T-cell (primary cell): ENCODE measurements around the gene POLR2A. TPM values are rescaled to one million over a fixed set of nuclear protein-coding genes. Genes with fewer than 3 reads are reported as not detected.

Experiments used
- ATAC-seq, 4 experiments: fragments of 200-7000 bp in 3 of 4; fragments of 150-1000 bp in 1 of 4; cut with Tn5 transposase; replicated peaks in 1 of 4; 1 replicate in 3 of 4; 2 replicates in 1 of 4; pipeline ENCODE4 v1.10.0; 2021; ENCODE audit warnings: moderate library complexity in 3 of 4, mild to moderate bottlenecking in 2 of 4, moderate number of reproducible peaks in 1 of 4
- CTCF ChIA-PET, 2 donors: fragments of 300-600 bp; sonication (Branson Sonifier 250); formaldehyde crosslinking; loops; one replicate each; lab custom pipeline; 2022; ENCODE audit warnings: antibody characterized with exemption in 2 of 2; lab: Charles Lee
- POLR2A ChIA-PET, 2 donors: fragments of 300-600 bp; sonication (Branson Sonifier 250); formaldehyde crosslinking; loops; one replicate each; lab custom pipeline; 2022; ENCODE audit warnings: antibody characterized with exemption in 2 of 2; lab: Charles Lee
- DNase-seq, 35 experiments: peaks; one replicate each; pipeline versions ENCODE4 v3.0.0 to v3.0.0-alpha.2; 2013 to 2023
- H3K27ac ChIP-seq: one replicate; pipeline ENCODE4 v1.5.1; 2013; ENCODE audit warnings: low read length
- H3K27me3 ChIP-seq, 2 experiments: replicated peaks in 1 of 2; 1 replicate in 1 of 2; 2 replicates in 1 of 2; pipeline versions ENCODE4 v1.6.1 to v1.7.0; 2013; ENCODE audit warnings: low read length in 1 of 2, mixed read lengths in 1 of 2; ENCODE audit not compliant: control insufficient read depth in 2 of 2, insufficient read depth in 2 of 2; ENCODE audit errors: extremely low read depth in 1 of 2
- H3K36me3 ChIP-seq, 2 donors: 1 replicate in 1 of 2; 2 replicates in 1 of 2; pipeline versions ENCODE4 v1.6.1 to v1.7.0; 2013; ENCODE audit warnings: low read length in 1 of 2; ENCODE audit not compliant: control insufficient read depth in 2 of 2, insufficient read depth in 1 of 2; ENCODE audit errors: extremely low read depth in 1 of 2
- H3K4me1 ChIP-seq, 2 experiments: 1 replicate in 1 of 2; 2 replicates in 1 of 2; pipeline versions ENCODE4 v1.6.1 to v1.7.0; 2013; ENCODE audit warnings: low read length in 2 of 2, mixed read lengths in 1 of 2; ENCODE audit not compliant: insufficient read depth in 2 of 2, control insufficient read depth in 1 of 2; ENCODE audit errors: extremely low read depth in 1 of 2
- H3K4me3 ChIP-seq, 2 donors: 1 replicate in 1 of 2; 2 replicates in 1 of 2; pipeline versions ENCODE4 v1.5.1 to v1.7.0; 2013; ENCODE audit warnings: mild to moderate bottlenecking in 2 of 2, low read length in 1 of 2, moderate library complexity in 1 of 2; ENCODE audit not compliant: control insufficient read depth in 1 of 2; ENCODE audit errors: extremely low read depth in 1 of 2
- H3K9me3 ChIP-seq: 2 replicates; pipeline ENCODE4 v1.7.0; 2013
- H3K27ac Mint-ChIP-seq, 2 donors: one replicate each; pipeline ENCODE4 v1.8.0; 2020 to 2021; ENCODE audit warnings: mild to moderate bottlenecking in 2 of 2, mixed read lengths in 2 of 2
- H3K27me3 Mint-ChIP-seq, 2 donors: one replicate each; pipeline ENCODE4 v1.8.0; 2021 to 2022; ENCODE audit warnings: mixed read lengths in 2 of 2
- H3K36me3 Mint-ChIP-seq: one replicate; pipeline ENCODE4 v1.8.0; 2021; ENCODE audit warnings: mixed read lengths
- H3K4me1 Mint-ChIP-seq, 3 donors: one replicate each; pipeline ENCODE4 v1.8.0; 2020 to 2022; ENCODE audit warnings: mixed read lengths in 3 of 3, mild to moderate bottlenecking in 1 of 3
- H3K4me3 Mint-ChIP-seq, 3 donors: one replicate each; pipeline ENCODE4 v1.8.0; 2020 to 2022; ENCODE audit warnings: mild to moderate bottlenecking in 3 of 3, mixed read lengths in 3 of 3, moderate library complexity in 3 of 3
- H3K9me3 Mint-ChIP-seq, 3 donors: one replicate each; pipeline ENCODE4 v1.8.0; 2020 to 2022; ENCODE audit warnings: mixed read lengths in 3 of 3
- WGBS: methylation state at CpG from one replicate; pipeline ENCODE4 v1.1.5; 2013; ENCODE audit warnings: missing lambda C conversion rate; ENCODE audit not compliant: insufficient coverage; 5-methylcytosine and 5-hydroxymethylcytosine counted together
- total RNA-seq, 35 experiments: library from RNA in 6 of 35; stranded (reverse) in 6 of 35; fragments of 120-200 nt in 1 of 35; gene quantifications; one replicate each; pipeline versions ENCODE4 v1.2.1 to v1.2.4 and lab custom pipeline; 2013 to 2026

Gene POLR2A
- total RNA-seq, 5 donors from 2014 or later (not counting 1 experiment from before 2014, with no cell fraction given), result 198 to 444 (median 212) TPM

- Mint-ChIP-seq H3K27ac (peak overlapping the region; percentile 89 to 96), H3K36me3 (no peaks in the 10 kb centered on the region), H3K4me1 (peaks cover 59 to 78% (median 76%) of the 10 kb centered on the region in 3 donors), H3K4me3 (peak overlapping the region; percentile 3 to 96 (median 92)), H3K9me3 (no peaks in the 10 kb centered on the region), H3K27me3 (no peaks in the 10 kb centered on the region)
- peaks cover 22 to 75% of the 10 kb centered on the region in 2 experiments for H3K4me1 ChIP-seq
- no peaks in the 10 kb centered on the region for H3K27me3 ChIP-seq
- peak overlapping the region in 1 of 2 donors; percentile 17 for H3K4me3 ChIP-seq
- DNase-seq (no peak), ATAC-seq (no peak)
- POLR2A ChIA-PET, result interaction anchor here (0.6 to 1.1 kb wide), 3 partner anchors 9 to 92 kb away, joined by 3 read pairs; no protein-coding TSS in a partner anchor
- peaks cover 0 to 3% of the 10 kb centered on the region in 2 donors for H3K36me3 ChIP-seq
- no peaks in the 10 kb centered on the region for H3K9me3 ChIP-seq
- CTCF ChIA-PET, result interaction anchor here in 1 of 2 donors (0.9 kb wide), 1 partner anchor 21 kb away, joined by 4 read pairs; no protein-coding TSS in a partner anchor
- peak overlapping the region; percentile 88 for H3K27ac ChIP-seq
- WGBS, result 29% methylated on average over 2 of the region's 3 CpGs
These were observed 7.7 kb upstream of the POLR2A start for GRCh38 chr17:7476494-7476893.

- H3K4me3 ChIP-seq, result peak overlapping the region in 1 of 2 donors; percentile 81
- H3K4me3 Mint-ChIP-seq, result peak overlapping the region; percentile 92 to 96 (median 95)
- no peaks in the 10 kb centered on the region for H3K36me3 Mint-ChIP-seq
- ATAC-seq (no peak), DNase-seq (no peak)
- H3K27ac ChIP-seq, result peak overlapping the region; percentile 88
- H3K9me3 ChIP-seq, result no peaks in the 10 kb centered on the region
- peaks cover 59 to 78% (median 76%) of the 10 kb centered on the region in 3 donors for H3K4me1 Mint-ChIP-seq
- H3K36me3 ChIP-seq, result peaks cover 0 to 3% of the 10 kb centered on the region in 2 donors
- ChIA-PET CTCF (no interaction called here), POLR2A (interaction anchor here (0.5 to 1.1 kb wide), 3 partner anchors 8 to 99 kb away, joined by 3 to 6 read pairs (median 4); no protein-coding TSS in a partner anchor)
- peak overlapping the region; percentile 89 to 96 for H3K27ac Mint-ChIP-seq
- no peaks in the 10 kb centered on the region for H3K9me3 Mint-ChIP-seq
- H3K27me3 ChIP-seq, result no peaks in the 10 kb centered on the region
- peaks cover 18 to 76% of the 10 kb centered on the region in 2 experiments for H3K4me1 ChIP-seq
- H3K27me3 Mint-ChIP-seq, result no peaks in the 10 kb centered on the region
- 94% methylated on average over 5 of the region's 5 CpGs for WGBS
These were observed 7.2 kb upstream of the POLR2A start for GRCh38 chr17:7476951-7477350.

- Mint-ChIP-seq H3K36me3 (no peaks in the 10 kb centered on the region), H3K4me3 (peak overlapping the region; percentile 92 to 96 (median 95)), H3K4me1 (peaks cover 60 to 78% (median 75%) of the 10 kb centered on the region in 3 donors), H3K27me3 (no peaks in the 10 kb centered on the region), H3K27ac (peak overlapping the region; percentile 89 to 96), H3K9me3 (no peaks in the 10 kb centered on the region)
- ATAC-seq (peak in 1 of 4 experiments; percentile 40), DNase-seq (peak in 29 of 35 experiments; percentile 24 to 72 (median 43))
- peak overlapping the region; percentile 67 to 81 for H3K4me3 ChIP-seq
- peaks cover 17 to 75% of the 10 kb centered on the region in 2 experiments for H3K4me1 ChIP-seq
- no peaks in the 10 kb centered on the region for H3K27me3 ChIP-seq
- POLR2A ChIA-PET, result interaction anchor here (0.5 to 1.1 kb wide), 4 partner anchors 8 to 345 kb away, joined by 3 to 6 read pairs (median 4); no protein-coding TSS in a partner anchor
- WGBS, result 68% methylated on average over 22 of the region's 26 CpGs
- no peaks in the 10 kb centered on the region for H3K9me3 ChIP-seq
- CTCF ChIA-PET, result no interaction called here
- H3K36me3 ChIP-seq, result peaks cover 0 to 3% of the 10 kb centered on the region in 2 donors
- H3K27ac ChIP-seq, result peak overlapping the region; percentile 88
These were observed 6.5 kb upstream of the POLR2A start for GRCh38 chr17:7477392-7478275.

GRCh38 chr17:7478276-7479212 lies 5.6 kb upstream of the POLR2A start:
- no peaks in the 10 kb centered on the region for H3K27me3 ChIP-seq
- Mint-ChIP-seq H3K27ac (peak overlapping the region; percentile 89 to 96), H3K27me3 (no peaks in the 10 kb centered on the region), H3K36me3 (no peaks in the 10 kb centered on the region), H3K4me1 (peaks cover 64 to 79% (median 78%) of the 10 kb centered on the region in 3 donors), H3K4me3 (peak overlapping the region; percentile 92 to 96 (median 95)), H3K9me3 (no peaks in the 10 kb centered on the region)
- ATAC-seq (peak; percentile 36 to 47 (median 46)), DNase-seq (peak; percentile 50 to 85 (median 78))
- H3K9me3 ChIP-seq, result no peaks in the 10 kb centered on the region
- WGBS, result 24% methylated on average over 35 of the region's 40 CpGs
- H3K4me3 ChIP-seq, result peak overlapping the region; percentile 67 to 81
- peaks cover 0 to 3% of the 10 kb centered on the region in 2 donors for H3K36me3 ChIP-seq
- peaks cover 19 to 80% of the 10 kb centered on the region in 2 experiments for H3K4me1 ChIP-seq
- peak overlapping the region; percentile 88 for H3K27ac ChIP-seq
- ChIA-PET CTCF (interaction anchor here in 1 of 2 donors (0.7 to 2.1 kb wide), 3 partner anchors 35 to 44 kb away, joined by 3 to 5 read pairs (median 3); partner anchors contain the start of gene TMEM102), POLR2A (interaction anchor here in 1 of 2 donors (0.6 to 0.7 kb wide), 2 partner anchors 76 to 252 kb away, joined by 3 read pairs; no protein-coding TSS in a partner anchor)

- peaks cover 19 to 74% of the 10 kb centered on the region in 2 experiments for H3K4me1 ChIP-seq
- Mint-ChIP-seq H3K4me3 (peak within 1 kb of the TSS; percentile 92 to 96 (median 95)), H3K27ac (peak within 1 kb of the TSS; percentile 100), H3K4me1 (peaks cover 68 to 74% (median 71%) of the 10 kb centered on the region in 3 donors), H3K9me3 (no peaks in the 10 kb centered on the region), H3K36me3 (no peaks in the 10 kb centered on the region), H3K27me3 (no peaks in the 10 kb centered on the region)
- WGBS, result 0% methylated on average over 65 of the region's 92 CpGs
- CTCF ChIA-PET, result interaction anchor here in 1 of 2 donors (0.6 to 2.1 kb wide), 5 partner anchors 34 to 77 kb away, joined by 3 to 5 read pairs (median 3); partner anchors contain the start of gene TMEM102
- ATAC-seq, result peak; percentile 8 to 21 (median 18)
- H3K4me3 ChIP-seq, result peak within 1 kb of the TSS; percentile 72 to 94
- POLR2A ChIA-PET, result interaction anchor here in 1 of 2 donors (0.6 to 0.7 kb wide), 2 partner anchors 17 to 77 kb away, joined by 3 to 4 read pairs; no protein-coding TSS in a partner anchor
- H3K36me3 ChIP-seq, result peaks cover 0 to 3% of the 10 kb centered on the region in 2 donors
- H3K27me3 ChIP-seq, result no peaks in the 10 kb centered on the region
- DNase-seq, result peak; percentile 30 to 86 (median 65)
- H3K27ac ChIP-seq, result peak within 1 kb of the TSS; percentile 90
- no peaks in the 10 kb centered on the region for H3K9me3 ChIP-seq
These were observed 4.7 kb upstream of the POLR2A start, which contains the start of gene ZBTB4 for GRCh38 chr17:7479213-7480088. TSS of gene ZBTB4 (minus strand) at chr17:7479631. CDS start at chr17:7466801, 12,830 bp downstream.
